KMS-11 (cell line): ENCODE data around the gene JARID2.

Experiments
- H2AFZ ChIP-seq: fragments of 200-600 bp; sonication (generic); 2 replicates; pipeline ENCODE4 v1.6.1; 2016; ENCODE audit warnings: antibody characterized with exemption, mixed run types, low read depth
- H3K27ac ChIP-seq: fragments of 200-600 bp; sonication (generic); 2 replicates; pipeline ENCODE4 v1.6.1; 2016; ENCODE audit warnings: mild to moderate bottlenecking, mixed run types
- H3K27me3 ChIP-seq: fragments of 200-600 bp; sonication (generic); 2 replicates; pipeline ENCODE4 v1.6.1; 2017; ENCODE audit warnings: mild to moderate bottlenecking, low read depth, mixed run types, moderate library complexity; ENCODE audit not compliant: insufficient read depth
- H3K36me3 ChIP-seq: fragments of 200-600 bp; sonication (generic); 2 replicates; pipeline ENCODE4 v1.6.1; 2017; ENCODE audit warnings: mild to moderate bottlenecking, mixed run types; ENCODE audit not compliant: insufficient read depth
- H3K4me1 ChIP-seq: fragments of 200-600 bp; sonication (generic); 2 replicates; pipeline ENCODE4 v1.6.1; 2016; ENCODE audit warnings: mild to moderate bottlenecking, low read depth, mixed run types; ENCODE audit not compliant: poor library complexity, severe bottlenecking
- H3K4me2 ChIP-seq: fragments of 200-600 bp; sonication (generic); 2 replicates; pipeline ENCODE4 v1.7.0; 2016; ENCODE audit warnings: mild to moderate bottlenecking, mixed run types
- H3K4me3 ChIP-seq: fragments of 200-600 bp; sonication (generic); IDR thresholded peaks from 2 replicates; pipeline ENCODE4 v1.6.1; 2017; ENCODE audit warnings: low read depth, low read length, mixed read lengths; ENCODE audit not compliant: insufficient read depth
- H3K79me2 ChIP-seq: fragments of 200-600 bp; sonication (generic); 2 replicates; pipeline ENCODE4 v1.6.1; 2016; ENCODE audit warnings: low read depth, mixed run types; ENCODE audit not compliant: insufficient read depth
- H3K9ac ChIP-seq: fragments of 200-600 bp; sonication (generic); 2 replicates; pipeline ENCODE4 v1.6.1; 2016; ENCODE audit warnings: mild to moderate bottlenecking, mixed run types
- H4K20me1 ChIP-seq: fragments of 200-600 bp; sonication (generic); 2 replicates; pipeline ENCODE4 v1.6.1; 2016; ENCODE audit warnings: mild to moderate bottlenecking, mixed run types; ENCODE audit not compliant: insufficient read depth
- TF ChIP-seq, protein P1 (sequence below): fragments of 200-600 bp; sonication (generic); conservative IDR thresholded peaks from 2 replicates; pipeline ENCODE4 v1.6.1; 2017; ENCODE audit warnings: low read depth, mild to moderate bottlenecking, antibody characterized with exemption, low read length, moderate library complexity, mixed read lengths

Gene JARID2

DNA sequence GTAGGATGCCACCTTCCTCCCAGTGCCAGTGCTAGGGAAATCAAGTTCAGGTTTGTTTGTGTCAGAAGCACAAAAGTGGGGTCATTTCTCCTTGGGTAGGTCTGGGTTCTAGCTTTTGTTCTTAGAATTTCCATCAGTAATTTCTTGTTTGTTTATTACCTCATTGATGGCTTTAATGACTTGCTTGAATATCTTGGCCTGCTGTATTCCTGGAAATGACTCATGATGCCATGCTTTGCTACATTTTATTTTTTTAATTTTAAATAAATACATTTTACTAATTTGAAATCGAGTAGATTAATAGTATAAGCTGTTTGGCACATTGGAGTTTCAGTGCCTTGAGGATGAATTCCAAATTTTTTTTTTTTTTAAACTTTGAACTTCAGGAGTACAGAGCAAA lies 189.6 kb downstream of the JARID2 start:
- TF ChIP-seq, protein P1, sequence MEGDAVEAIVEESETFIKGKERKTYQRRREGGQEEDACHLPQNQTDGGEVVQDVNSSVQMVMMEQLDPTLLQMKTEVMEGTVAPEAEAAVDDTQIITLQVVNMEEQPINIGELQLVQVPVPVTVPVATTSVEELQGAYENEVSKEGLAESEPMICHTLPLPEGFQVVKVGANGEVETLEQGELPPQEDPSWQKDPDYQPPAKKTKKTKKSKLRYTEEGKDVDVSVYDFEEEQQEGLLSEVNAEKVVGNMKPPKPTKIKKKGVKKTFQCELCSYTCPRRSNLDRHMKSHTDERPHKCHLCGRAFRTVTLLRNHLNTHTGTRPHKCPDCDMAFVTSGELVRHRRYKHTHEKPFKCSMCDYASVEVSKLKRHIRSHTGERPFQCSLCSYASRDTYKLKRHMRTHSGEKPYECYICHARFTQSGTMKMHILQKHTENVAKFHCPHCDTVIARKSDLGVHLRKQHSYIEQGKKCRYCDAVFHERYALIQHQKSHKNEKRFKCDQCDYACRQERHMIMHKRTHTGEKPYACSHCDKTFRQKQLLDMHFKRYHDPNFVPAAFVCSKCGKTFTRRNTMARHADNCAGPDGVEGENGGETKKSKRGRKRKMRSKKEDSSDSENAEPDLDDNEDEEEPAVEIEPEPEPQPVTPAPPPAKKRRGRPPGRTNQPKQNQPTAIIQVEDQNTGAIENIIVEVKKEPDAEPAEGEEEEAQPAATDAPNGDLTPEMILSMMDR: no peak

DNA sequence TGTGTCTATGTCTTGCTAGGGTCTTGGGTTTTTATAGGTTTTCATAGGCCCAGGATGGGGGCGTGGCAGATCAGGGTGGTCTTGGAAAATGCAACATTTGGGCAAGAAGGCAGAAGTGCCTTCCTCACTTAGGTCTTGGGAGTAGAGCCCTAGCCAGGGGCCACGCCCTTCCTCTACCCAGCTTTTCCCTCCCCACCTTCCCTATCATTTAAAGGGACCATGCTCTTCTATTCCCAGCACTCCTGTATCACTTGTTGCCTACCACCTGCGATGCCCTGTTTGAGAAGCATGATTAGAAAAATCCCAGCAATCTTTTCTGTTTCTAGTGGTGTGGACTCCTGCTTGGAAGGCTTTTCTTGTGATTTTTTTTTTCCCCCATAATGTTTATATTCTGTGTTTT lies 190.6 kb downstream of the JARID2 start:
- H3K4me3 ChIP-seq: no peak overlapping the region
- H3K36me3 ChIP-seq: no peaks in the 10 kb centered on the region
- H3K4me1 ChIP-seq: peaks cover 40% of the 10 kb centered on the region
- TF ChIP-seq, protein P1: no peak
- no peak overlapping the region for H3K27ac ChIP-seq
- H3K4me2 ChIP-seq: no peak overlapping the region
- H3K27me3 ChIP-seq: no peaks in the 10 kb centered on the region
- H4K20me1 ChIP-seq: no peaks in the 10 kb centered on the region
- H3K79me2 ChIP-seq: no peaks in the 10 kb centered on the region
- no peak overlapping the region for H3K9ac ChIP-seq
- H2AFZ ChIP-seq: no peak overlapping the region

More for the DNA sequence above, 189.6 kb downstream of the JARID2 start:
- Histone ChIP-seq H3K4me2 (no peak overlapping the region), H3K27me3 (no peaks in the 10 kb centered on the region), H3K27ac (no peak overlapping the region), H4K20me1 (no peaks in the 10 kb centered on the region), H3K36me3 (no peaks in the 10 kb centered on the region), H3K79me2 (no peaks in the 10 kb centered on the region), H3K9ac (no peak overlapping the region), H3K4me1 (peaks cover 37% of the 10 kb centered on the region), H3K4me3 (no peak overlapping the region), H2AFZ (no peak overlapping the region)

DNA sequence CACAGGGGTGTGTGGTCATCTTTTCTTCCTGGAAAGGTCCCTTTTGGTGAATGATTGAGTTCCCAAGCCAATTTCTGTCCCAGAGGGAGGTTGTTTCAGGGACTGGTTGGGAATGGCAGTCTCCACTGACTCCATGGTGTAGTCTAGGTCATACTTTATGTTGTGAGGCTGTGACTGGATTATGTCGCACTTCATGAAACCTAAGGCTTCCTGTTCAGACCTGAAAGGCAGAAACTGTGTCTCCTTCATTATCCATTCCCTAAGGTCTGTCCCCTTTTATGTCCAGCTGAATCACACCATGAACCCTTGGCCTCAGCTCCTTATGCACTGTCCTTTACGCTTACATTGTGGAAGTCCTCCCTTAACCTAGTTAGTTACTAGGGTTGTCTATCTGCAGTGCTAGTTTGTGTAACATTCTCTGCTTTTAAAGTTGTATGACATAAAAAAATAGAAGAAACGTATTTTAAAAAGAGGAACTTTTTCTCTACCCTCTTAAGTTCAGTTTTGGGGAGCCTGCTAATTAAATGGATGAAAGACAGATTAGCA lies 191.3 kb downstream of the JARID2 start:
- Histone ChIP-seq H3K4me3 (no peak overlapping the region), H3K79me2 (no peaks in the 10 kb centered on the region), H2AFZ (no peak overlapping the region), H3K27me3 (no peaks in the 10 kb centered on the region), H4K20me1 (no peaks in the 10 kb centered on the region), H3K4me1 (peaks cover 40% of the 10 kb centered on the region), H3K4me2 (no peak overlapping the region), H3K27ac (no peak overlapping the region), H3K36me3 (no peaks in the 10 kb centered on the region), H3K9ac (no peak overlapping the region)
- TF ChIP-seq, protein P1: no peak

DNA sequence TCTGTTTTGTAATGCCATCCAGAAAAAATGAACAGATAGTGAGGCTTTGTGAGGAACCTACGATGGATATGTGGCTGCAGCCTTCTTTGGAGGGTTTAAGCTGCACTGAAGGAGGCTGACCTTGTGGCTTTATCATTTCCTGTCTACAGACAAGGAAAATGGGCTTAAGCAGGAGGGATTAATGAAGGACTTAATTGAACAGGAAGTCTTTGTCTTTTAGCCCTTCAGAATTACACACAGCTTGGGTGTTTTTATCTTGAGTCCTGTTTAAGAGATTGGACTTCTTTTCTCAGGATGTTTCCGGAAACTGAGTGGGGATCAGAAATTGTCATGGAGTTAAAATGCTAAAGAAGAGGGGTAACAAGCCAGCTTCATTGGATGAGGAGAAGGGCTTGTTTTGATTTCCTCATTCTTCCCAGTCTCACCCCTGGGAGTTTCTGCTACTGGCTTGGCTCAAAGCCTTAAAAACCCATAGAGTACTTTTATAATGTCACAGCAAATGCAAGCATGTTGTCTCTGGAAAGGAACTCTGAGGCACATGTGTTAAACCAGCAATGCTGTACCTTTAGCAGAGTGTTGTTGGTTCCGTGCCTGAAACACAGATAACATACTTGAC lies 193.6 kb downstream of the JARID2 start:
- Histone ChIP-seq H3K36me3 (no peaks in the 10 kb centered on the region), H3K27ac (no peak overlapping the region), H3K4me3 (no peak overlapping the region), H2AFZ (no peak overlapping the region), H3K4me2 (0 out of 2 replicates have a peak overlapping the region, but pooled peaks have one; percentile 6), H3K79me2 (no peaks in the 10 kb centered on the region), H4K20me1 (no peaks in the 10 kb centered on the region), H3K27me3 (no peaks in the 10 kb centered on the region), H3K9ac (no peak overlapping the region), H3K4me1 (peaks cover 25% of the 10 kb centered on the region)
- TF ChIP-seq, protein P1: no peak
